GM19397 (cell line): ENCODE data around the gene CHML.

Experiments
- ATAC-seq: cut with Tn5 transposase; IDR thresholded peaks from one replicate; pipeline ENCODE4 v1.9.1; 2021; ENCODE audit warnings: mild to moderate bottlenecking, moderate library complexity; ENCODE audit not compliant: unreplicated experiment

Gene CHML

DNA sequence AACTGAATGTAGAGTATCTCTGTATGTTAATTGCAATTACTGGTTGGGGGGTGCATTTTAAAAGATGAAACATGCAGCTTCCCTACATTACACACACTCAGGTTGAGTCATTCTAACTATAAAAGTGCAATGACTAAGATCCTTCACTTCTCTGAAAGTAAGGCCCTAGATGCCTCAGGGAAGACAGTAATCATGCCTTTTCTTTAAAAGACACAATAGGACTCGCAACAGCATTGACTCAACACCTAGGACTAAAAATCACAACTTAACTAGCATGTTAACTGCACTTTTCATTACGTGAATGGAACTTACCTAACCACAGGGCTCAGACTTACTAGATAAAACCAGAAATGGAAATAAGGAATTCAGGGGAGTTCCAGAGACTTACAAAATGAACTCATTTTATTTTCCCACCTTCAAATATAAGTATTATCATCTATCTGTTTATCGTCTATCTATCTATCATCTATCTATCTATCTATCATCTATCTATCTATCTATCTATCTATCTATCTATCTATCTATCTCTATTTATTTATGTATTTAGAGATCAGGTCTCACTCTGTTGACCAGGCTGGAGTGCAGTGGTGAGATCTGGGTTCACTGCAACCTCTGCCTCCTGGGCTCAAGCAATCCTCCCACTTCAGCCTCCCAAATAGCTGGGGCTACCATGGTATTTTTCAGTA, 47.8 kb downstream of the CHML start:
- peak; percentile 59 for ATAC-seq

DNA sequence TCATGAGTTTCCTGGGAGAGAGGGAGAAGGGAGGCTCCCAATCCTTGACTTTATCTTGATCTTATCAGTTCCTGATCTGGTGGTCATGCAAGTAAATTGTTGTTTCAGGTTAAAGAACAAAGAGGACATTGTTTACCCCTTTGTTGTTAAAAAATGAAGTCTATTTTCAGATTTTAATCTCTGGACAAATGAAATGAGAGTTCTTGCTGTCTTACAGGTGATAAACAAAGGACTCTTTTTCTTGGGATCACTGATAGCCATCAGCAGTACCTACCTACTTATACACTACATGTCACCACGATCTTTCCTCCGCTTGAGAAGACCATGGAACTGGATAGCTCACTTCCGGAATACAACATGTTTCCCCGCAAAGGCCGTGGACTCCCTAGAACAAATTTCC, 48.4 kb downstream of the CHML start:
- no peak for ATAC-seq

DNA sequence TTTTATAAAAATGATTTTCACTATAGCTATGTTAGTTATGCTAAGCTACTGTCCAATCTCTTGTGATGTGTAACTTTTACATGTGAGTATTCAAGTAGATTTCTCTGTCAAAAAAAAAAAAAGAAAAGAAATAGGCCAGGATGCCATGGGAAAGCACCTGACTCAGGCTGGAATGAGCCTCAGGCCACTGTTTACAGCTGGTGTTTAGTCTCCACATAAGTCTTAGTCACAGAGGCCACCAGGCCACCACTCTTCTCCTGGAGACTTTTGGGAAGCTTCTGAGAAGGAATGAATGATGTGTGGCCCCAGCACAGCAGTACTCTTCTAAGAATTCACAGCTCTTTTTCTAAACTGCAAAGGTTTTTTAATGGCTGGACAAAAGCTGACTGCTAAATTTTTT, 48.9 kb downstream of the CHML start:
- no peak for ATAC-seq

DNA sequence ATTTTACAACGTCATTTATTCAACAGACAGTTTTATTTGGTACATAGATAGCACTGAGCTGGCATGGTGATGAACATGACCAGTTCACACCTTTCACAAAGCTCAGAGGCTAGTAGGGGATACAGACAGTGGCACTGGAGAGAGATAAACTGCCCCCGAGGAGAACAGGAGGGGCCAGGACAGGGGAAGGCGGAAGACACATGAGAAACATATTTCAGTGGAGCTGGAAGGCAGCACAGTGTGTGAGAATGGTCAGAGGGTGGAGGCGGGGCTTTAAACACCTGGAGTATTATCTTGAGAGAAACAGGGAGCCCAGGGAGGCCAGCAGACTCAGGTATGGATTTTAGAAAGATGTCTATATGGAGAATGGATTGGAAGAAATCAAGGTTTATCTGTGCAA, 49.5 kb downstream of the CHML start:
- no peak for ATAC-seq
